ENCODE data around the gene CCNK.

- TF ChIP-seq POLR2AphosphoS5 (IDR thresholded peaks at IDR 0.05) (no peak), CTCF (IDR thresholded peaks at IDR 0.05 in 8 of 11, conservative IDR thresholded peaks at IDR 0.05 in 3 of 11) (no peak), POLR2A (IDR thresholded peaks at IDR 0.05) (no peak)
These were observed 16.7 kb downstream of the CCNK start for GRCh38 chr14:99497894-99498293.

Data from spleen (tissue), 7 donors.